Mucosa of descending colon (tissue), 3 donors: ENCODE results near the gene SF3B2. TPM values are rescaled to one million over a fixed set of nuclear protein-coding genes. Genes with fewer than 3 reads are reported as not detected.
A peak's percentile ranks its signal among the peaks of the same experiment; 100 is the strongest.
"Not testable (repeated sequence)": the region's sequence is repeated elsewhere in the genome, so short reads cannot be mapped to it uniquely, and the experiment has no call there.

Experiments used
- ATAC-seq: fragments of 200-7000 bp; cut with Tn5 transposase; one replicate; pipeline ENCODE4 v1.9.1; 2020; ENCODE audit warnings: mild to moderate bottlenecking, moderate library complexity
- DNase-seq, 3 donors: peaks; one replicate each; pipeline ENCODE4 v3.0.0-alpha.2; 2020
- H3K36me3 ChIP-seq: fragments of 200-600 bp; one replicate; pipeline ENCODE4 v1.8.0; 2021; ENCODE audit warnings: low read depth, mild to moderate bottlenecking
- H3K4me1 ChIP-seq: fragments of 200-600 bp; one replicate; pipeline ENCODE4 v1.8.0; 2021; ENCODE audit warnings: low read depth, mild to moderate bottlenecking
- H3K4me3 ChIP-seq: fragments of 200-600 bp; one replicate; pipeline ENCODE4 v1.8.0; 2021; ENCODE audit warnings: mild to moderate bottlenecking
- H3K9me3 ChIP-seq: fragments of 200-600 bp; one replicate; pipeline ENCODE4 v1.8.0; 2021; ENCODE audit warnings: mild to moderate bottlenecking
- intact Hi-C, 2 donors: fragments of 100-400 bp; cut with DNase I in 1 of 2; cut with micrococcal nuclease in 1 of 2; formaldehyde crosslinking; loops; one replicate each; pipeline versions ENCODE4 v1.11.0 to v1.11.1; 2022; cut with DNase I, micrococcal nuclease
- total RNA-seq, 3 donors: library from RNA; stranded (reverse); fragmentation: NEBNext Ultra II Directional in 2 of 3; extraction: Animal tissue kit (Norgen Biotek cat#: 25700) in 2 of 3; gene quantifications; one replicate each; pipeline versions ENCODE4 v1.2.1 to v1.2.4, GENCODE V29; 2021 to 2023
- TF ChIP-seq, protein P1 (sequence below): fragments of 200-600 bp; IDR thresholded peaks from one replicate; pipeline ENCODE4 v1.8.0; 2022; ENCODE audit warnings: antibody characterized with exemption, mild to moderate bottlenecking
- donor health status: DM: no; HTN: no; CAD: no; lungs with moderate emphysema.
- donor health status: DM: no; HTN: no; CAD: no.
- donor health status: DM: no; HTN: yes; CAD: no.

The SF3B2 gene
- total RNA-seq, 3 donors from 2014 or later = 116 to 143 (median 135) TPM

DNA sequence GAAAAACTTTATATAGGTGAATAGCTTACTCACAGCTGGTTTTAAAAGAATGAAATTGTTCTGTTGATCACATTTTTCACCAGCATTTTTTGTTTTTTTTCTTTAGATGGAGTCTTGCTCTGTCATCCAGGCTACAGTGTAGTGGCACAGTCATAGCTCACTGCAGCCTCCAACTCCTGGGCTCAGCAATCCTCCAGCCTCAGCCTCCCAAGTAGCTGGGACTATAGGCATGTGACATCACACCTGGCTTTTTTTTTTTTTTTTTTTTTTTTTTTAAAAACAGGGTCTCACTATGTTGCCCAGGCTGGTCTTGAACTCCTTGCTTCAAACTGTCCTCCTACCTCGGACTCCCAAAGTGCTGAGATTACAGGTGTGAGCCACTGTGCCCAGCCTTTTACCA, 21.5 kb downstream of the SF3B2 start:
- DNase-seq (no peak), ATAC-seq (no peak)
- intact Hi-C loops = no loop called here
- H3K9me3 ChIP-seq = no peaks in the 10 kb centered on the region
- H3K36me3 ChIP-seq = no peaks in the 10 kb centered on the region
- TF ChIP-seq, protein P1, sequence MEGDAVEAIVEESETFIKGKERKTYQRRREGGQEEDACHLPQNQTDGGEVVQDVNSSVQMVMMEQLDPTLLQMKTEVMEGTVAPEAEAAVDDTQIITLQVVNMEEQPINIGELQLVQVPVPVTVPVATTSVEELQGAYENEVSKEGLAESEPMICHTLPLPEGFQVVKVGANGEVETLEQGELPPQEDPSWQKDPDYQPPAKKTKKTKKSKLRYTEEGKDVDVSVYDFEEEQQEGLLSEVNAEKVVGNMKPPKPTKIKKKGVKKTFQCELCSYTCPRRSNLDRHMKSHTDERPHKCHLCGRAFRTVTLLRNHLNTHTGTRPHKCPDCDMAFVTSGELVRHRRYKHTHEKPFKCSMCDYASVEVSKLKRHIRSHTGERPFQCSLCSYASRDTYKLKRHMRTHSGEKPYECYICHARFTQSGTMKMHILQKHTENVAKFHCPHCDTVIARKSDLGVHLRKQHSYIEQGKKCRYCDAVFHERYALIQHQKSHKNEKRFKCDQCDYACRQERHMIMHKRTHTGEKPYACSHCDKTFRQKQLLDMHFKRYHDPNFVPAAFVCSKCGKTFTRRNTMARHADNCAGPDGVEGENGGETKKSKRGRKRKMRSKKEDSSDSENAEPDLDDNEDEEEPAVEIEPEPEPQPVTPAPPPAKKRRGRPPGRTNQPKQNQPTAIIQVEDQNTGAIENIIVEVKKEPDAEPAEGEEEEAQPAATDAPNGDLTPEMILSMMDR = no peak
- H3K4me3 ChIP-seq = no peak overlapping the region
- no peaks in the 10 kb centered on the region for H3K4me1 ChIP-seq

DNA sequence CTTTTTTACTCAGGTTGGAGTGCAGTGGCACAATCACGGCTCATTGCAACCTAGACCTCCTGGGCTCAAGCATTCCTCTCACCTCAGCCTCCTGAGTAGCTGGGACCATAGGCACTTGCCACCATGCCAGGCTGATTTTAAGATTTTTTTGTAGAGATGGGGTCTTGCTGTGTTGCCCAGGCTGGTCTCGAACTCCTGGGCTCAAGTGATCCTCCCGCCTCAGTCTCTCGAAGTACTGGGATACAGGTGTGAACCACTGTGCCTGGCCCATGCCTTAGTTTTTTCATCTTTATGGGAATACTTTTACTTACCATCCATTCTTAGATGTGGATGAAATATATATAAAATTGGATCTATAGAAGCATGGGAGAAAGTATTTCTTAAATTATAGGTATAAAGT, 23.1 kb downstream of the SF3B2 start:
- H3K36me3 ChIP-seq = no peaks in the 10 kb centered on the region
- peaks cover 9% of the 10 kb centered on the region for H3K4me1 ChIP-seq
- H3K4me3 ChIP-seq = no peak overlapping the region
- ATAC-seq = no peak
- intact Hi-C loops = no loop called here
- TF ChIP-seq, protein P1 = no peak
- H3K9me3 ChIP-seq = no peaks in the 10 kb centered on the region
- DNase-seq = no peak

DNA sequence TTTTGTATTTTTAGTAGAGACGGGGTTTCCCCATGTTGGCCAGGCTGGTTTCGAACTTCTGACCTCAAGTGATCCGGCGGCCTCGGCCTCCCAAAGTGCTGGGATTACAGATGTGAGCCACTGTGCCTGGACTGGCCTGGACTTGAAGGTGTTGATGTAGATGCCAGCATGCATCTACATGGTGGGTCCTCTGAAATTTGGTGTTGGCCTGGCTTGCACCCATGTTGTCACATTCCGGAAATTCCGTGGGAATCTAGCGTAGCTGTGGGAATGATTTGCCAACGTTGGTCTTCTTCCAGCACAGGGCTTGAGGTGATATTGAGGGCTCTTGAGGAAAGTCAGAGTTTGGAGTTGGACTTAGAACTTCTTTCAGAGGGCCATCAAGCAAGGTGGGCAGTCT, 24.4 kb downstream of the SF3B2 start:
- no peak overlapping the region for H3K4me3 ChIP-seq
- H3K9me3 ChIP-seq = no peaks in the 10 kb centered on the region
- ATAC-seq (no peak), DNase-seq (no peak)
- no peaks in the 10 kb centered on the region for H3K36me3 ChIP-seq
- TF ChIP-seq, protein P1 = no peak
- H3K4me1 ChIP-seq = peaks cover 21% of the 10 kb centered on the region
- intact Hi-C loops = no loop called here

DNA sequence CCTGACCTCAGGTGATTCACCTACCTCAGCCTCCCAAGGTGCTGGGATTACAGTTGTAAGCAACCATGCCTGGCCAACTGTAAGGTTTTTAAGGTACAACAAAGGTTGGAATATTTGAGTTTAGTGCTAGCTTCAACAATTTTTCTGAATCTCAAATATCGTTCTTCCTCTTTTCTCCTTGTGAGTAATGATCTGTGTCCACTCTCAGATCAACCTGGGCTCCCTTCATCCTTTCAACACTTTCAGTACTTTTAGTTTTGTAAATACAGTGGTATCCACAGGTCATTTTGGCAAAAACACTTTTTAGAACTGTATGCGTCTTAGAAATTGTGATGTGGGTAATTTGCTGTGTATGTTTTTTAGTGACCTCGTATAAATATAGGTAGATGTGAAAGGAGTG, 25.8 kb downstream of the SF3B2 start:
- H3K36me3 ChIP-seq = no peaks in the 10 kb centered on the region
- no peak overlapping the region for H3K4me3 ChIP-seq
- intact Hi-C loops = no loop called here
- TF ChIP-seq, protein P1 = no peak
- DNase-seq (no peak), ATAC-seq (no peak)
- H3K9me3 ChIP-seq = no peaks in the 10 kb centered on the region
- H3K4me1 ChIP-seq = peaks cover 24% of the 10 kb centered on the region

DNA sequence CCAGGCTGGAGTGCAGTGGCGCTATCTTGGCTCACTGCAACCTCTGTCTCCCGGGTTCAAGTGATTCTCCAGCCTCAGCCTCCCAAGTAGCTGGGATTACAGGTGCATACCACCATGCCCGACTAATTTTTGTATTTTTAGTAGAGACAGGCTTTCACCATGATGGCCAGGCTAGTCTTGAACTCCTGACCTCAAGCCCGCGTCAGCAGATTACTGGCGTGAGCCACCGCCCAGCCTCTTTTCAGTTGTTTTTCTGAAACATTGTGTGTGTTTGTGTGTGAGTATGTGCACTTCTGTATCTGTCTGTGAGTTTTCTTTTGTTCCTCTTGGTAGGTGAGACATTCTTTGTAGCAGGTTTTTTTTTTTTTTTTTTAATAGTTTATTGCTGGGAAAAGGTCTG, 26.8 kb downstream of the SF3B2 start:
- DNase-seq, H3K36me3 ChIP-seq, H3K4me3 ChIP-seq, intact Hi-C loops, ATAC-seq, H3K9me3 ChIP-seq: not testable (repeated sequence)
- peaks cover 24% of the 10 kb centered on the region for H3K4me1 ChIP-seq

DNA sequence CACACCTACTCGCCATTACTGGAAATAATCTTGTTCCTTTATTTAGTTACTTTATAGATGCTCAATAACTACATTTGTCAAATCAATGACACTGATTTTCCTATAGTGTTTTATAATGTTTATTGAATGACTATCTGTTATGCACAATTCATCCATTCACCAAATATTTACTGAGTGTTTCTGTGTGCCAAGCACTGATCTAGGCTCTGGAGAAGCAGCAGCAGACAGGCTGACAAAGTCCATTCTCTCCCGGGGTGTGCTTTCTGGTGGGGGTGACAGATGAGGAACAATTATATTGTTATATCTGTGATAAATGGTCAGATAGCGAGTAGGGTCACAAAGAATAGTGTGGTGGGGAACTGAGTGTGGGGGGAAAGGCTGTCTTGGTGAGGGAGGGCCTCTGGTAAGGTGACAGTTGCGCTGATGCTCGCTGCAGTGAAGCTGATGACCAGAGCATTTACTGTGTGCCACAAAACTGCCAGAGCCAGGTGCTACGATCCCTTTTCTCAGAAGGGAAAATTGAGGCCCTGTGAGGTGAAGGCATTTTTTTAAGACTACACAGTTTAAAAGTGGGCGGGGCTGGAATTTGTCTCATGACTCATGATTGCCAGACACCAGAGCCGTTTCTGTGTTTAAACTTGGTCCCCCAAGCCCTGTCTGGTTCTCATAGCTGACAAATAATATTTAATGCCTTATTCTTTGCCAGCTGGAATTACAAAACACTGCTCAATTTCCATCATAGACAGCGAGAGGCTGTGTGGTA, 28.1 kb downstream of the SF3B2 start:
- intact Hi-C loops = no loop called here
- H3K9me3 ChIP-seq = no peaks in the 10 kb centered on the region
- TF ChIP-seq, protein P1 = no peak
- H3K36me3 ChIP-seq = no peaks in the 10 kb centered on the region
- no peak overlapping the region for H3K4me3 ChIP-seq
- peak; percentile 73 for ATAC-seq
- H3K4me1 ChIP-seq = peaks cover 24% of the 10 kb centered on the region
- peak in 1 of 3 donors; percentile 62 for DNase-seq
